Hepatocyte (in vitro differentiated cells): ENCODE measurements around the gene ZDBF2.

ENCODE experiments used
- CTCF ChIP-seq: fragments of 200-600 bp; sonication (generic); IDR thresholded peaks from 2 replicates; pipeline ENCODE4 v1.5.1; 2016; ENCODE audit warnings: antibody characterized with exemption, mild to moderate bottlenecking; ENCODE audit not compliant: poor library complexity
- EZH2phosphoT487 ChIP-seq: fragments of 200-600 bp; sonication (generic); IDR thresholded peaks from one replicate; pipeline ENCODE4 v1.6.1; 2018; ENCODE audit warnings: antibody characterized with exemption, mild to moderate bottlenecking, low read depth, moderate library complexity; ENCODE audit not compliant: unreplicated experiment, severe bottlenecking

- TF ChIP-seq CTCF = no peak
- no peak for TF ChIP-seq EZH2phosphoT487
Observed at GRCh38 chr2:206336861-206337260, 62.4 kb downstream of the ZDBF2 start.
